ENCODE measurements around the gene RCOR2.
A peak's percentile ranks its signal among the peaks of the same experiment; 100 is the strongest.

Gene RCOR2

DNA sequence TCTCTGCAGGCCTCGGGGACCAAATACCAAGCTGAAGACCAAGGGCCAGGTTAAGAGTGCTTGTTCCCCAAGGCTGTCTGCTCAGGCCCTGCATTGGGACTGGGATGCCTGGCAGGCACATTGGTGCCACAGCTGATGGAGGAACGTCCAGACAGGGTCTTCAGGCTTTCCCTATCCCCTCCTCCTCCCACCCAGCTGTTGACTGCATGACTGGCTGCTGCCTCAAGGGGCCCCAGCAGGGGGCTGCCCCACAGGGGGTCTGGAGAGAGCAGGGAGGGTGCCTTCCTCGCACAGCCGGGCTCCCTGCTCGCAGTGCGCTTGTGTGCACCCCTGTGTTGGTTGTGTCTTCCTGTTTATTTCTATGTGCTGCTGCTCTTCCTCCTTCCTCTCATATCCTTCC lies 9.9 kb downstream of the RCOR2 start:
- DNase-seq (ENCODE audit: low read depth): no peak

DNA sequence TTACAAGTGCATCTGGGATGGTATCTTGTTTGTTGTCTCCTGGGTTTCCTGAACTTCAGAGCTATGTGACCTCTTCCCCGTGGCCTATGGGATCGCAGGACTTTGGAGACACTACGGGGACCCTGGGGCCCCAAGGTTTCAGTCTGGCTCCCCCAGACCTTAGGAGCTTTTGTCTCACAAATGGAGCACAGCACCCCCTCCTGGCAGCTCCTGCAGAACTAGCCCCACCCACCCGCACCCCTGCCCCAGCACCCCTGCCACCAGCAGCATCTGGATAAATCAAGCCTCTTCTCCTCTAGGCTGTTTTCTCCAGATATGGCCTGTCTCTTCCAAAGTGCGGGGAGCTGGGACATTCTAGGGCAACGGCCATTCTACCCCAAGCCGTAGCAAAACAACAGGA lies 10.4 kb downstream of the RCOR2 start:
- no peak for DNase-seq (ENCODE audit: low read depth)

DNA sequence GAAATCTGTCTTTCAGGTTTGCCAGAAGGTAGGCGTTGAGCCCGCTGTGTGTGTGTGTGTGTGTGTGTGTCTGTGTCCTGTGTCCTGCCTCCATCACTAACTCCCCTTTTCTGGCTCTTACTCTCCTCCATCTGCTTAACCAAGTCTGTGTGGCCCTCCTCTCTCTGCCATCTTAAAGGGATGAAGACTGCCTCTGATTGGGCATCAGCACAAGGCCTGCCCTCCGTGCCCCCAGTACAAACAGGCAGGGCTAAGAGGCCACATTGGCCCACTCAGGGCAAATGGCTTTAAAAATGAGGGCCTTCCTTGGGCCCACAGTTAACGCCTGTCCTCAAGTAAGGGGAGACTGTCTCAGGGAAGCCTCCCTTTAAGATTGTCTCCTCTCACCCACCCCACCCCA lies 10.9 kb downstream of the RCOR2 start:
- DNase-seq (ENCODE audit: low read depth): no peak

DNA sequence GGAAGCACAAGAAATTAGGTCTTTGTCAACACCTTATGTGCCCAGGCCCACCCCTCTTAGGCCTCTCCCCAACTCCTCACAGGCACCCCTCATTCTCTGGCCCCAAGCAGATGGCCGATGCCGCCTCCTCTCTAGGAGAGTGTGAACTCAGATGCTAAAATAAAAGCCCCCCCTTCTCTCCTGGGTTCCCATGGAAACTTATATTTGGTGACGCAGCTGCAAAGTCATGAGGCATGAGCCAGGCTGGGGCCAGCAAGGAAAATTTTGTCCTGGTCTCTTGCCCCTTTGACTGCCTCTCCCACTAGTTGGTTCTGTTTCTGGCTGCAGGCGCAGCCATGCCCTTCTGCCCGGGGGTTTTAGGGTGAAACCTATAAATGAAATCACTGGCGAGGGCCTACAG lies 11.8 kb downstream of the RCOR2 start:
- DNase-seq (ENCODE audit: low read depth): no peak

DNA sequence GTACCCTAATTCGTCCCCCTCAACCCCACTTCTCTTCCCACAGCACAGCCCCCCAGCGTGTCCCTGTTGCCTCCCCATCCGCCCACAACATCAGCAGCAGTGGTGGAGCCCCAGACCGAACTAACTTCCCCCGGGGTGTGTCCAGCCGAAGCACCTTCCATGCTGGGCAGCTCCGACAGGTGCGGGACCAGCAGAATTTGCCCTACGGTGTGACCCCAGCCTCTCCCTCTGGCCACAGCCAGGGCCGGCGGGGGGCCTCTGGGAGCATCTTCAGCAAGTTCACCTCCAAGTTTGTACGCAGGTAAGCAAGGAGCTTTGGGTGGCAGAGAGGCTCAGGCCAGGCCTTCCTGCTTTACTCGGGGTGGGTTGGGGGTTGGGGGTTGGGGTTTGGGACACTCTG lies 12.2 kb downstream of the RCOR2 start:
- DNase-seq (ENCODE audit: low read depth): no peak

DNA sequence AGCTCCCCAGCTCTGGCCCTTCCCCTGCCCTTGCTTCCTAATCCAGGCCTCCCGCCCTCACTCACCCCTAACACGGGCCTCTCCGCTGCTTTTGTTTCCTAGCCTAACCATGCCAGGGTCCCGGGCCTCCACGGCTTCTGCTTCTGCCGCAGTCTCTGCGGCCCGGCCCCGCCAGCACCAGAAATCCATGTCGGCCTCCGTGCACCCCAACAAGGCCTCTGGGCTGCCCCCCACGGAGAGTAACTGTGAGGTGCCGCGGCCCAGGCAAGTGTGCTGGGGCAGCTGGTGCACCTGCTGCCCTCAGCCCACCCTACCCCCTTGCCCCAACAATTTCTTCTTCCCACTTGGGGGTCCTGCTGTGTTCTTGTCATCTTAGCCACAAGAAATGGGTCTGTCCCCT lies 13.1 kb downstream of the RCOR2 start:
- no peak for DNase-seq (ENCODE audit: low read depth)

DNA sequence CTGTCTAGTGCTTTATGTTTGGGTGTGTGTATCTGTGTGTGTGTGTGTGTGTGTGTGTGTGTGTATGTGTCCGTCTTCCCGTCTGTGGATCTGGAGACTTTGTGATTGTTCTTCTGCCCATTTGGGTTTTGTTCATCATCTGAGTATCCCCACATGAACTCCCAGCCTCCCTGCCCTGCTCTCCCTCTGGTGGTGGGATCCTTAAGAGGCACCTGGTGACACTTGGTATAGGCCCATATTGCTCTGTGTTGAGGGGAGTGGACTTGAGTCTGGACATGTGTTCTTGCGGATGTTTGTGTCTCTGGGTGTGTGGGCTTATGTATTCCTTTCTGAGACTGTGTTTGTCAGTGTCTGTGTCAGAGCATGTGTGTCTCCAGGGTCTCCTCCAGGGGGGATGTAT lies 15.3 kb downstream of the RCOR2 start:
- DNase-seq (ENCODE audit: low read depth): no peak

DNA sequence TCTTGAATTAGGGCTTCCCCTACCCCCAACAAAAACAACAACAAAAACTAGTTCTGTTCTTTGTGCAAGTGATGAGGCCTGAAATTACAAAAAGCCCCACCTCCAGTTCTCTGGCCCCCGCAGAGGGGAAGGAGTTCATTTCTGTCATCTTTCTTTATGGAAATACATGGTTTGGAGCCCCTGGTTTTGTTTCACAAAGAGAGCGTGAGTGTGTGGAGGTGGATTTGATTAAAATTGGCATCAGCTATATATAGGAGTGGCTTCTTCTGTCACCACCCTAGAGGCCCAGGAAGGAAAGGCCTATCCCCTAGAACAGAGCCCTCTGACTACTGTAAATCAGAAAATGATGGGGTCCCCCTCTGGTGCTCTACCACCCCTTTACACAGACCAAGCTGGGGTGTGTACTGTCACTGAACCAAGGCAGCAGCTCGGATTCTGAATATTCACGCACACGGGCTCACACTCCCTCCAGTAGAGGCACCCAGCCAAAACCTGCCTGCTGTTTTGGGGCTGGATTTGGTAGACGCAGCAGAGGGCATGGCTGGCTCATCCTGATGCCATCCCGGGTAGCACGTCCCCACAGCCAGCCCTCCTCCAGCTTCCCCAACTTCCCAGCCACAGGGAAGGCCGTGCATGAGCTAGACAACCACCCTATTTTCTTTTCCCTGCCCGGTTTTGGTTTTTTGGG lies 19.4 kb downstream of the RCOR2 start:
- DNase-seq (ENCODE audit: low read depth): no peak

DNA sequence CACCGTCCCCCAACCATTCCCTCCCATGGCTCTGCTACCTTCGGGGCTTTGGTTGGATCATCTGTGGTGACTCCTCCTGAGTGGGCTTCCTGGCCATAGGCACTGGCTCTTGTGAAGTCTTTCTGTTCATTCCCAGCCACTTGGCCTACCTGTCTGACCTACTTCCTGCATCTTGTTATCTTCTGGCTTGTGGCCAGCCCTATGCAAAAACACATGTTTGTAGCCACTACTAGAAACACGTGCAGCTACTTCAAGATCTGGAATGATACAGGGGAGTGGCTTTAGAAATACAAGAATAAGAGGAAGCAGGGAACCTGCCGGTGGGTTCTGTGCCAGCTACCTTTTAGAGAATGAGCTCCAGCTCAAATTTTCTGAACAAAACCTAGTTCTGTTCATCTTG lies 20.9 kb downstream of the RCOR2 start:
- DNase-seq (ENCODE audit: low read depth): no peak

DNA sequence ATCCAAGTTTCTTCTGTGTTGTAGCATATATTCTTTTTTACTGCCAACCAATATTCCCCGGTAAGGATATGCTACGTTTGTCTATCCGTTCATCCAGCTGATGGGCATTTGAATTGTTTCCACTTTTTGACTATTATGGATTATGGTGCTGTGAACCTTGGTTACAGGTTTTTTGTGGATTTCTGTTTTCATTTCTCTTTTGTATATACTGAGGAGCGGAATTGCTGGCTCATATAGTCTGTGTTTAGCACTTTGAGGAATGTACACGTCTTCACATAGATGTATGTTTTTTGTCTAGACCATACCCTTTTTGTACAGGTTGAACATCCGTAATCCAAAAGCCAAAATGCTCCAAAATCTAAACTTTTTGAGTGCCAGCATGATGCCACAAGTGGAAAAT lies 23.6 kb downstream of the RCOR2 start:
- no peak for DNase-seq (ENCODE audit: low read depth)

DNA sequence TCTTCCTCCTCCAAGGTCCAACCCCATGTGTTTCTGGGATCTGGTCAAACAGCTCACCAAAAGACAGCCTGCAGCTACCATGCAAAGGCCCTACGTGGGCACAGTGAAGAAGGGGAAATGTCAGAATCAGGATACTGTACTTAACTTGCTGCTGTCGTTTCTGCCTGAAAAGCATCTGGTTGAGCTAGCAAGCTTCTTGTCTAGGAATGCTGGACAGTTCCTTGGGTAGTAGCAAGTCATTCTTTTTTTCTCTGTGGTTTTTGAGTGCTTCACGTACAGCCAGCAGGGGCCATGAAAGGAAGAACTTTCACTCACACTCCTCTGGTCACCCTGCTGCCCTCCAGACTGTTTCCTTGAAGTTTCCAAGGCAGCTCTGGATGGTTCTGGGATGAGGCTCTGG lies 24.7 kb downstream of the RCOR2 start:
- no peak for DNase-seq (ENCODE audit: low read depth)

DNA sequence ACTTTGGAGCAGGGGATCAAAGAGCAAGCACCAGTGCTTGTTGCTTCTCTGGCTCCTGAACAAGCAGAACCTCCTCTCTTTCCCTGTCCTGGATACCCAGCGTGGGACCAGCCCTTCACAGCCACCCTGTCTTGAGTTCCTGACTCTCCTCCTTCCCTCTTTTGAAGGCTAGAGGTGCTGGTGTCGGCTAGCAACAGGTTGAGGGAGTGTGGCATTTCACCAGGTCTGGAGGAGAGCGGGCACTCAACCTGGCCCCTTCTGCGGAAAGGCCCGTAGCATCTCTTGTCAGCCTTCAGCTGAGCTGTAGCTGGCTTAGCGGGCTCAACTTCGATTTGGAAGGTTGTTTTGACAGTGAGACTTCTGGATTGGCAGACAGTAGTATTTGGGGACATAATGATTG lies 26.6 kb downstream of the RCOR2 start:
- DNase-seq (ENCODE audit: low read depth): no peak

DNA sequence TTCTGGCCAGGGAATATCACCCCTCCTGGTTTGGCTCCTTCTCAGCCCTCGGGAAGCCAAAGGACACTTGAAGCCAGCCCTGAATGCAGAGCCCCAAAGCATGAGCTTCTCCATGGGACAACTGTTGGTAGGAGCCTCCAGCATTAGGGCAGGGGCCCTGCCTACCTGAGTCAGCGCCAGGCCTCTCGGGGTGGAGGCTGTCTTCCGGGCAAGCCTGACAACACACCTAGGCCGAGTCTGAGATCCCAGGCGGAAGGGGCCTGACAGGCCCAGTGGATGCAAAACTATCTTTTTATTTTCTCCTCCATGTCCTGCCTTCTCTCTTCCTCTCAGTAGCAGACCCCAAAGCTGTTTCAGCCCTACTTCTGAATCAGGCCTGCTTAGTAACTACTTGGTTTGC lies 27.6 kb downstream of the RCOR2 start:
- no peak for DNase-seq (ENCODE audit: low read depth)

DNA sequence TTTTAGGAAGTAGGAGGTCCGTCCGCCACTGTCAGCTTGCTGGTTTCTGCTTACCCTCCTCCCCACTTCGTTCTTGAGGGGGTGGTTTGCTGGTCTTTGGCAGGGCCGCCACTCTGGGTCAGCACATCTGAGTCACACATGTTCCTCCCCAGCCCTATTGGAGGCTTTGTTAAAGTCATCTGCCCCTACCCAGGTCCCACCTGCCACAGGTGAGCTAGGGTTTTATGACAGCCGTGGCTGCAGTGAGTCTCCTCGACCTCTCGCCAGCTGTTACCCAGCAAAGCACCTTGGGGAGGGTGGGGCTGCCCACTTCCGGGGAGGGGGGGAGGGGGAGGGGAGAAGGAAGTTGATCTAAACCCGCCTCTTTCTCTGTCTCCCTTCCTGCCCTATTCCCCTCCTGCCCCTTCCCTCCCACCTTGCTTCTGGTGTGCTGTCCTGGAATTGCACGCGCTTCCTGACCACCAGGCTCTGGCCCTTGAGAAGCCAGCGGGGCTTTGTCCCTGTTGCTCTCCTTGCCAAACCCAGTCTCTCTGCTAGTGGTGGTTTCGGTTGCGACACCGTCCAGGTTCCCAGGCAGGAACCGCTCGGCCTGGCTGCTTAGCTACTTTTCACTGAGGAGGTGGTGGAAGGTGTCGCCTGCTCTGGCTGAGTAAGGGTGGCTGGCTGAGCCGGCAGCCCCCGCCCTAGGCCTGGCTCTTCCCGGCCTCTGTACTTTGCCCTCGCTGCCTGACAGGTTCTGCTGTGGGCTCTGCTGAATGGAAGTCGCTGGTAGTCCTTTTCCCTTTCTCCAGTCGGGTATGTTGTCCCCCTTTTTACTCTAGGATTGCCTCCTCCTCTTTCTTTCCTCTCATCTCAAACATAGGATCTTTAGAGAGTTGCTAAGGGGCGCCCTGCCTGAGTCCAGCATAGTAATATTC lies 28.5 kb downstream of the RCOR2 start:
- DNase-seq (ENCODE audit: low read depth): no peak

DNA sequence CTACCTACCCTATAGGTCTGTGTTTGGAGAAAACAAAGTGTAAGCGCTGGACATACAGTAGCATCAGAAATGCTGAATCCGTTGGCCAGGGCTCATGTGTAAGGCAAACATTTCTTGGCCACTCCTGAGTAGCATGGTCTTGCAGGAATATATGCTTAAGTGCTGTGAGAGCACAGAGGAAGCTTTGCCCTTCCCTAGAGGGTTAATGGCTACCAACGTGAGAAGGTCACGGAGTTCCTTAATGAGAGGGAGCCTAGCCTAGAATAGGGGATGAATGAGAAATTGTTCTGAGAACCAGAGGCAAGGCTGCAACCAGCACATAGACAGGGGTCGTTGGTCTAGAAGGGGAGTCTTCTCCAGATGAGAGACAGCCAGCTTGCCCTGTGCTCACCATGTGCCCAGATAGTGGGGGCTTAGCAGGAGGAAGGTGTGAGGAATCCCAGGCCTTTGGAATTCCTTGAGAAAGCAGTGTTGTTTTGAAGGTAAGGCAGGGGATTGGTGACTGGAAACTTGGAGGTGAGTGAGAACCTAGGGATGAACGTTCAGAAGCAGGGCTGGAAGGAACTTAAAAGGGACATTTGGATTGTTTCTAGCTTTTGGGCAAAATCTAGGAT lies 29.5 kb downstream of the RCOR2 start:
- no peak for DNase-seq (ENCODE audit: low read depth)

DNA sequence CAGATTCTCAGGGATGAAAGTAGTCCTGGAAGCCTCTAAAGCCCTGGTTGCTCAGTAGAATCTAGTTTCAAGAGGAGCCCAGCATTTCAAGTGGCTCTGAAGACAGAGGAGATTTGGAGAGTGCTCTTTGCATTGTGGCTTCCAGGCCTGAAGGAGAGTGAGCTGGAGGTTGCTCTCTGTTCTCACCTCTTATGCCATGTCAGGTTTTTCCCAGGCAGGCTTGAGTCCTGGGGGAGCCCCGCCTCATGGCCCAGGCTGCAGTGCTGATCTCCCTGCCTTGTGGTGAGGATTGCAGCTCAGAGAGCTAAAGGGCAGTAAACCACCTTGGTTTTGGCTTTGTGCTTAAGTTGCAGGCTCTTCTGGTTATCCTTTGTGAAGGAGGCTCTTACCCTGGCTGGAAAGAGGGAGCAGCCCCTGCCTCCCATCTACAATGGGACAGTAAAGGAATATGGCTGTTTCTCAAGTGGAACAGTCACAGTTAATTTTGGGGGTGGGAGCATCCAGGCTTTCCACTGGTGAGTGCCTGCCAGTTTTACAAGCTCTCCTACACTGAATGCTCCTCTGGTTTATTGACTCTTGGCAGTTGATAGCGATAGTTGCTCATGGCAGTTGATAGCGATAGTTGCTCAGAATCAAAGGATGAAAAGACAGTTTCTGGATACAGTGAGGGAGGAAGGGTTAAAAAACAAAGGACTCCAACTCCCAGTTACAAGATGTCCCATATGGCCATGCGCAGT lies 32.6 kb downstream of the RCOR2 start:
- no peak for DNase-seq (ENCODE audit: low read depth)

DNA sequence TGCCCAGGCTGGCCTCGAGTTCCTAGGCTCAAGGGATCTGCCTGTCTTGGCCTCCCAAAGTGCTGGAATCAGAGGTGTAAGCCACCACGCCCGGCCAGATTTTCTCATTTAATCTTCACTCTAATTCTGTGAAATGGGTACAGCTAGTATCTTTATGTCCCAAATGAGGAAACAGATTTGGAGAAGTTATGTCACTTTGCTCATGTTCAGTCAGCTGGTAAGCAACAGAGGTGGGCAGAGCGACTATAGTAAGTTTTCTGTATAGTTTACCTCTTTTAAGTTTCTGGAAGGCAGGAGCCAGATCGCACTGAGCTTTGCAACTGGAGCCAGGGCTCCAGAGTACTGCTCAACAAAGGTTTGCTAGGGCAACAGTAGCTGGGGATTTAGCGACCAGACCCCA lies 33.2 kb downstream of the RCOR2 start:
- no peak for DNase-seq (ENCODE audit: low read depth)

DNA sequence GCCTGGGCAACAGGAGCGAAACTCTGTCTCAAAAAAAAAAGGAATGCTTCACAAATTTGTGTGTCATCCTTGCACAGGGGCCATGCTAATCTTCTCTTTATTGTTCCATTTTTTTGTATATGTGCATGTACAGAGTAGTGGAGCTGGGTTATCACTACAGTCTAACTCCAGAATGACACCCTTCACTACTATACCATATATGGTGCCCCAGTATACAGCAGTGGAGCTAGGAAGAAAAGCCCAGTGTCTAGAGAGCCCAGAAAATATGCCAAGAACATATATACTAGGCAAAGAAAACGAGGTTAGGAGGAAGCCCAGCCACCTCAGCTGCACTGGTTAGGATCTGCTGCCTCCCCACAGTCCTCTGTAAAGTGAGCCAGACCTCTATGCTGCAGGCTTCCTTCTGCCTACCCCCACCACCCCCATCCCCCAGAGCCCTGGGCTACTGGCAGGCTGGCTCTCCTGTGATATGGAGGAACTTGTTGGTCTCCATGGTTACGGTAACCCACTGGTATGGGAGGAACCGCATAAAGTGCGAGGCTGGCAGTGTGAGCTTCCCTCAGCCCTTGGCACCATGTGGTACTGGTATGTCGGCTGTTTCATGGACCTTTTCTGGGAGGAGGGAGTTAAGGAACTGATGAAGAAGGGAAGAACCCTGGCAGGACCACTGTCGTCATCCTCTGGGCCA lies 34.3 kb downstream of the RCOR2 start:
- DNase-seq (ENCODE audit: low read depth): no peak

DNA sequence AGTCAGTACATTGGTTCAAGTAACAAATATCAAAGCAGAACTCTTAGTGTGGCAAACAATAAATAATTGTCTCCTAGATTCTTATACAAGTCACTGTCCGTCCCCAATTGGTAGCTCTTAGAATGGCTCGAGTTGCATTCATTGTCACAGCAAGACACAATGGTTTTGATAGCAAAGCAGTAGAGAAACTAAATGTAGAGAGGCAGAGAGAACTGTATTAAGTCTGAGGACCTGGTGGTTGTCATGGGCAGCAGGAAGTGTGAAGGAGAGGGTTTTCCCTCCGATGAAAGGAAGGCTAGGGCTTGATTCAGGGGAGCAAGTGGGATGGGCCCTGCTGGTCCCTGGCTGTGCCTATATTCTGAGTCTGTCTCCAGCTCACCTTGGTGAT lies 36.6 kb downstream of the RCOR2 start:
- no peak for DNase-seq (ENCODE audit: low read depth)

DNA sequence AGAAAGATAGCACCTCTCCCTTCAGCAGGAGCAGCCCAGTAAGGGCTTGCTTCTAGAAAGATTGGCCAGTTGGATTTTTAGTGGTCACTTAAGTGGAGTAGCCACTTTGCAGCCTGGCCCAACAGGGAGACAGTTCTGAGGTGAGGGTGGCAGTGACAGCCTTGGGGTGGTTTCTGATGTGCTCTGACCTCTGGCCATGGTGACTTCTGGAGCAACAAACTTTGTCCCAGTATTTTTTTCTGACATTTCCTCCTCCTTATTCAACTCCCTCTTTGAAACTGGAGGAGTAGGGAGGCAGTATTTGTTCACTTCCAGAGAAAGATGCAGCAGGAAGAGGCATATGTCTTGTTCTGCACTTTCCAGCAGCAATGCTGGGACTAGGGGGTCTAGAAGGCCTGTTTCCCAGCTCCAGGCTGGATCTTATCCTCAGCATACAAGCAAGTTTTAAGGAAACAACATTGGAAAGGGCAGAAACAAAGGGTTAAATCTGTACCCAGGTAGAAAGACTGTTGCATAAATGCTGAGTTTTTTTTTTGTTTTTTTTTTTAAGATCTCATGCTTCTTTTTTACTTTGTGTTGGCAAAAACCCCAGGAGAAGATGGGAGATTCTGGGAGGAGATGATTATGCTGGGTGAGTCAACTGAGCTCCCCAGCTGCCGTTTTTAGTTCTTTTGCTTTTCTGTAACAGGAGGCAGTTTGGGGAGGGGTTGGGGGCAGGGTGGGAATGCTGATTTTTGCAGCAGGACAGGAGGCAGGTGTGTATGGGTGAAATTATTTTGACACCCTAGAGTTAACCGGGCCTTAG lies 37.2 kb downstream of the RCOR2 start:
- peak; percentile 25 for DNase-seq (ENCODE audit: low read depth)

DNA sequence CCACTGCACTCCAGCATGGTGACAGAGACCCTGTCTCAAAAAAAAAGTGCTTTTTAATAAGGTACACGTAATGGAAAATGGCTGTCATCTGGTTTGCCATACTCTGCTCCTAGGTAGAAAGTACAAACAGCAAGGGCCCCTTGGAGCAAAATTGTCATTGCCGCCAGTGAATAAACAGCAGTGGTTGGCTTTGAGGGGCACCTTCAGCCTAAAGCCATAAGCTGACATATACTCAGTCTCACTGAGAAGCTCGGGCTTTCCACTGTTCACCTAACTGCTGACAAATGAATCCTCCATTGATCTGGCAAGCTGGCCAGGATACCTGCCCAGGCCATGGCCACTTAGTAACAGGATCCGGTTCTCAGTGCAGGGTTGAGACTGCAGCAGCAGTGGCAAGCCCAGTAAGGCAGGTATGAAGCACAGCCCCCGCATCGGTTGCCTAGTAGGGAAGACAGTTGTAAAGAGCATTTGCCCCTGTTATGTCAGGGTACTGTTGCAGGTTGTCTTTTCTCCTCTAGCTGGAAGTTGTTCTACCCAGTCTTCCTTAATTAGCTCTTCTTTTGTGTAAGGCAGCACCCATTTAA lies 39.2 kb downstream of the RCOR2 start:
- DNase-seq (ENCODE audit: low read depth): no peak
